NB4 (cell line): ENCODE data around the gene XRCC5.

Experiments used
- CTCF ChIP-seq: IDR thresholded peaks from one replicate; pipeline ENCODE4 v1.5.1; 2012; ENCODE audit warnings: low read depth, low read length
- MAX ChIP-seq: IDR thresholded peaks from 2 replicates; pipeline ENCODE4 v1.6.1; 2011; ENCODE audit warnings: low read depth, low read length
- POLR2A ChIP-seq: IDR thresholded peaks from 2 replicates; pipeline ENCODE4 v1.6.1; 2011; ENCODE audit warnings: mild to moderate bottlenecking; ENCODE audit not compliant: insufficient read length; ENCODE audit errors: extremely low read depth

- TF ChIP-seq CTCF (no peak), MAX (no peak), POLR2A (no peak)
Observed at GRCh38 chr2:216210701-216211540, 101.8 kb downstream of the XRCC5 start.
